Activated gamma-delta T cell treated with Interleukin-2 at 50 U/mL for 16 hours (primary cell): ENCODE results near the gene EIF4G3.
"Not testable (repeated sequence)": the region's sequence is repeated elsewhere in the genome, so short reads cannot be mapped to it uniquely, and the experiment has no call there.

Source experiments
- DNase-seq: peaks from one replicate; pipeline ENCODE4 v3.0.0-alpha.2; 2020

The EIF4G3 gene

GRCh38 chr1:21099034-21099868 is 77.4 kb downstream of the EIF4G3 start:
- no peak for DNase-seq

GRCh38 chr1:21098186-21098915 is 78.3 kb downstream of the EIF4G3 start:
- no peak for DNase-seq

GRCh38 chr1:21097729-21098128 is 79.0 kb downstream of the EIF4G3 start:
- no peak for DNase-seq

- no peak for DNase-seq
Observed at GRCh38 chr1:21095976-21096375, 80.7 kb downstream of the EIF4G3 start.

- not testable (repeated sequence) for DNase-seq
Observed at GRCh38 chr1:21094282-21094681, 82.4 kb downstream of the EIF4G3 start.

GRCh38 chr1:21093271-21093958 is 83.3 kb downstream of the EIF4G3 start:
- DNase-seq = not testable (repeated sequence)

GRCh38 chr1:21092545-21092944 is 84.2 kb downstream of the EIF4G3 start:
- DNase-seq = not testable (repeated sequence)

- DNase-seq = not testable (repeated sequence)
Observed at GRCh38 chr1:21091053-21091690, 85.5 kb downstream of the EIF4G3 start.

GRCh38 chr1:21090463-21090862 is 86.2 kb downstream of the EIF4G3 start:
- DNase-seq = no peak

- DNase-seq = no peak
Observed at GRCh38 chr1:21089731-21090130, 87.0 kb downstream of the EIF4G3 start.

GRCh38 chr1:21089299-21089698 is 87.4 kb downstream of the EIF4G3 start:
- no peak for DNase-seq

GRCh38 chr1:21084111-21084810 is 92.4 kb downstream of the EIF4G3 start:
- no peak for DNase-seq

GRCh38 chr1:21082073-21082472 is 94.6 kb downstream of the EIF4G3 start:
- DNase-seq = no peak

- DNase-seq = no peak
Observed at GRCh38 chr1:21077085-21077484, 99.6 kb downstream of the EIF4G3 start.

GRCh38 chr1:21072721-21073120 is 104.0 kb downstream of the EIF4G3 start:
- no peak for DNase-seq

GRCh38 chr1:21069549-21069948 is 107.1 kb downstream of the EIF4G3 start:
- no peak for DNase-seq

GRCh38 chr1:21068937-21069336 is 107.8 kb downstream of the EIF4G3 start:
- no peak for DNase-seq

- DNase-seq = no peak
Observed at GRCh38 chr1:21067551-21068227, 109.0 kb downstream of the EIF4G3 start.

- DNase-seq = no peak
Observed at GRCh38 chr1:21066356-21067012, 110.2 kb downstream of the EIF4G3 start.

GRCh38 chr1:21065851-21066250 is 110.8 kb downstream of the EIF4G3 start:
- no peak for DNase-seq

GRCh38 chr1:21064057-21064456 is 112.6 kb downstream of the EIF4G3 start:
- no peak for DNase-seq
